ENCODE measurements around the gene FXYD2.

Gene FXYD2

GRCh38 chr11:117859061-117859460 lies 34.5 kb upstream of the FXYD2 start:
- no peak for DNase-seq (ENCODE audit: low read depth in 2 of 3, low spot score in 2 of 3)

GRCh38 chr11:117857734-117858414 lies 33.3 kb upstream of the FXYD2 start:
- DNase-seq (ENCODE audit: low read depth in 2 of 3, low spot score in 2 of 3), result no peak

GRCh38 chr11:117855912-117856651 lies 31.5 kb upstream of the FXYD2 start:
- DNase-seq (ENCODE audit: low read depth in 2 of 3, low spot score in 2 of 3), result no peak

GRCh38 chr11:117855186-117855845 lies 30.8 kb upstream of the FXYD2 start:
- no peak for DNase-seq (ENCODE audit: low read depth in 2 of 3, low spot score in 2 of 3)

GRCh38 chr11:117852309-117852708 lies 27.8 kb upstream of the FXYD2 start:
- DNase-seq (ENCODE audit: low read depth in 2 of 3, low spot score in 2 of 3), result no peak

- DNase-seq (ENCODE audit: low read depth in 2 of 3, low spot score in 2 of 3), result no peak
Observed at GRCh38 chr11:117851852-117852251, 27.3 kb upstream of the FXYD2 start.

- DNase-seq (ENCODE audit: low read depth in 2 of 3, low spot score in 2 of 3), result no peak
Observed at GRCh38 chr11:117851106-117851505, 26.6 kb upstream of the FXYD2 start.

GRCh38 chr11:117849781-117850414 lies 25.4 kb upstream of the FXYD2 start:
- no peak for DNase-seq (ENCODE audit: low read depth in 2 of 3, low spot score in 2 of 3)

- DNase-seq (ENCODE audit: low read depth in 2 of 3, low spot score in 2 of 3), result peak; percentile 43 to 90 (median 83)
Observed at GRCh38 chr11:117843666-117844484, 19.3 kb upstream of the FXYD2 start.

GRCh38 chr11:117842131-117842941 lies 17.8 kb upstream of the FXYD2 start:
- DNase-seq (ENCODE audit: low read depth in 2 of 3, low spot score in 2 of 3), result no peak

GRCh38 chr11:117841551-117842031 lies 17.0 kb upstream of the FXYD2 start:
- no peak for DNase-seq (ENCODE audit: low read depth in 2 of 3, low spot score in 2 of 3)

GRCh38 chr11:117840881-117841550 lies 16.5 kb upstream of the FXYD2 start:
- DNase-seq (ENCODE audit: low read depth in 2 of 3, low spot score in 2 of 3), result no peak

- no peak for DNase-seq (ENCODE audit: low read depth in 2 of 3, low spot score in 2 of 3)
Observed at GRCh38 chr11:117839936-117840813, 15.6 kb upstream of the FXYD2 start.

- DNase-seq (ENCODE audit: low read depth in 2 of 3, low spot score in 2 of 3), result no peak
Observed at GRCh38 chr11:117839380-117839881, 14.9 kb upstream of the FXYD2 start.

- DNase-seq (ENCODE audit: low read depth in 2 of 3, low spot score in 2 of 3), result no peak
Observed at GRCh38 chr11:117838901-117839300, 14.4 kb upstream of the FXYD2 start.

- DNase-seq (ENCODE audit: low read depth in 2 of 3, low spot score in 2 of 3), result no peak
Observed at GRCh38 chr11:117837791-117838190, 13.2 kb upstream of the FXYD2 start.

- DNase-seq (ENCODE audit: low read depth in 2 of 3, low spot score in 2 of 3), result no peak
Observed at GRCh38 chr11:117837070-117837776, 12.7 kb upstream of the FXYD2 start.
